Loucy (cell line): Measurements from ENCODE around the gene SPSB4.

Source experiments
- EZH2phosphoT487 ChIP-seq: fragments of 200-600 bp; IDR thresholded peaks from 2 replicates; pipeline ENCODE4 v1.6.1; 2018; ENCODE audit warnings: antibody characterized with exemption, mild to moderate bottlenecking, moderate library complexity, borderline replicate concordance
- TF ChIP-seq, protein P1 (sequence below): fragments of 200-600 bp; sonication (generic); conservative IDR thresholded peaks from 2 replicates; pipeline ENCODE4 v1.5.1; 2014; ENCODE audit warnings: mild to moderate bottlenecking, antibody characterized with exemption, low read length

DNA sequence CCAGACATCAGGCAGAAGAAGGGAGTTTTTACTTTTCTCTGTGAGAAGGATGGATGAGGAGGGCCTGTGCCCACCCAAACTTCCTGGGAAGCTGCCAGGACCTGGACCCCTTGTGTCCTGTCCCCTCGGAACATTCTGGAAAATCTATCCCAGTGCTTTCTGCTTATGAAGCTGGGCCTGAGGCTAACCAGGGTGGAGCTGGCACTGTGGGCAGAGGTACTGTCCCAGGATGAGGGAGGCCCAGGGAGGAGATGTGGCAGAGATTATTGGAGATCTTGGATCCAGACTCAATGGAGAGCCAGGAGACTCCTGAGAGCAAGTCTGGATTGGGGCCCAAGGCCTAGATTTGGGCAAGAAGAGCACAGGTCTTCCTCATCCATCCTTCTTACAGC is 44.4 kb downstream of the SPSB4 start:
- TF ChIP-seq, protein P1, sequence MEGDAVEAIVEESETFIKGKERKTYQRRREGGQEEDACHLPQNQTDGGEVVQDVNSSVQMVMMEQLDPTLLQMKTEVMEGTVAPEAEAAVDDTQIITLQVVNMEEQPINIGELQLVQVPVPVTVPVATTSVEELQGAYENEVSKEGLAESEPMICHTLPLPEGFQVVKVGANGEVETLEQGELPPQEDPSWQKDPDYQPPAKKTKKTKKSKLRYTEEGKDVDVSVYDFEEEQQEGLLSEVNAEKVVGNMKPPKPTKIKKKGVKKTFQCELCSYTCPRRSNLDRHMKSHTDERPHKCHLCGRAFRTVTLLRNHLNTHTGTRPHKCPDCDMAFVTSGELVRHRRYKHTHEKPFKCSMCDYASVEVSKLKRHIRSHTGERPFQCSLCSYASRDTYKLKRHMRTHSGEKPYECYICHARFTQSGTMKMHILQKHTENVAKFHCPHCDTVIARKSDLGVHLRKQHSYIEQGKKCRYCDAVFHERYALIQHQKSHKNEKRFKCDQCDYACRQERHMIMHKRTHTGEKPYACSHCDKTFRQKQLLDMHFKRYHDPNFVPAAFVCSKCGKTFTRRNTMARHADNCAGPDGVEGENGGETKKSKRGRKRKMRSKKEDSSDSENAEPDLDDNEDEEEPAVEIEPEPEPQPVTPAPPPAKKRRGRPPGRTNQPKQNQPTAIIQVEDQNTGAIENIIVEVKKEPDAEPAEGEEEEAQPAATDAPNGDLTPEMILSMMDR: no peak
- TF ChIP-seq EZH2phosphoT487: no peak
